Esophagus muscularis mucosa (tissue), 4 donors: ENCODE data around the gene MSH3. TPM values are rescaled to one million over a fixed set of nuclear protein-coding genes. Genes with fewer than 3 reads are reported as not detected.
"Not testable (repeated sequence)": the region's sequence is repeated elsewhere in the genome, so short reads cannot be mapped to it uniquely, and the experiment has no call there.

ENCODE experiments used
- DNase-seq: peaks from one replicate; pipeline ENCODE4 v3.0.0-alpha.2; 2017; ENCODE audit errors: extremely low spot score
- H3K27ac ChIP-seq, 4 donors: fragments of 200-600 bp; sonication (generic); replicated peaks in 1 of 4; 1 replicate in 3 of 4; 2 replicates in 1 of 4; pipeline ENCODE4 v1.5.1; 2016 to 2019; ENCODE audit warnings: mild to moderate bottlenecking in 1 of 4
- H3K27me3 ChIP-seq, 4 donors: fragments of 200-600 bp; sonication (generic); one replicate each; pipeline versions ENCODE4 v1.5.1 to v1.6.0; 2016 to 2019
- H3K36me3 ChIP-seq, 4 donors: fragments of 200-600 bp; sonication (generic); one replicate each; pipeline ENCODE4 v1.5.1; 2016 to 2019
- H3K4me1 ChIP-seq, 4 donors: fragments of 200-600 bp; sonication (generic); one replicate each; pipeline ENCODE4 v1.5.1; 2016 to 2019
- H3K4me3 ChIP-seq, 4 donors: fragments of 200-600 bp; sonication (generic); 1 replicate in 2 of 4; 2 replicates in 2 of 4; pipeline ENCODE4 v1.5.1; 2016 to 2019; ENCODE audit warnings: mild to moderate bottlenecking in 4 of 4, moderate library complexity in 1 of 4
- H3K9me3 ChIP-seq, 4 donors: fragments of 200-600 bp; sonication (generic); 1 replicate in 3 of 4; 2 replicates in 1 of 4; pipeline ENCODE4 v1.5.1; 2016 to 2019
- CTCF ChIP-seq, 3 experiments: fragments of 200-600 bp in 2 of 3; fragments of 450-650 bp in 1 of 3; sonication (generic) in 2 of 3; IDR thresholded peaks; one replicate each; pipeline ENCODE4 v1.5.1; 2017 to 2019; ENCODE audit warnings: antibody characterized with exemption in 3 of 3, mild to moderate bottlenecking in 2 of 3, moderate library complexity in 1 of 3
- EP300 ChIP-seq: sonication (generic); formaldehyde crosslinking; IDR thresholded peaks from one replicate; pipeline ENCODE4 v1.6.1; 2017; ENCODE audit warnings: antibody characterized with exemption
- POLR2A ChIP-seq: fragments of 450-650 bp; IDR thresholded peaks from one replicate; pipeline ENCODE4 v1.6.1; 2017; ENCODE audit warnings: antibody characterized with exemption, moderate library complexity, mild to moderate bottlenecking, low read depth
- POLR2AphosphoS5 ChIP-seq, 2 donors: sonication (generic); formaldehyde crosslinking; IDR thresholded peaks; one replicate each; pipeline ENCODE4 v1.6.1; 2017; ENCODE audit warnings: antibody characterized with exemption in 2 of 2
- WGBS: methylation state at CpG from one replicate; pipeline ENCODE4 v1.1.5; 2018; 5-methylcytosine and 5-hydroxymethylcytosine counted together
- intact Hi-C: fragments of 100-400 bp; cut with DNase I; formaldehyde crosslinking; loops from one replicate; pipeline ENCODE4 v1.15.1; 2023
- total RNA-seq, 4 donors: library from RNA; depleted of rRNA; stranded (reverse); fragments of >200 nt; gene quantifications; one replicate each; pipeline versions ENCODE4 v1.1.0 to v1.2.1, GENCODE V29; 2016

The MSH3 gene
- total RNA-seq, 4 donors from 2014 or later: 7.6 to 11.6 (median 9.3) TPM

- DNase-seq: no peak
- intact Hi-C loops: no loop called here
- no peaks in the 10 kb centered on the region for H3K36me3 ChIP-seq
- TF ChIP-seq EP300: no peak
- TF ChIP-seq POLR2AphosphoS5 (IDR thresholded peaks at IDR 0.05): no peak
- no peak for TF ChIP-seq POLR2A
- TF ChIP-seq CTCF (IDR thresholded peaks at IDR 0.05): no peak
- H3K4me3 ChIP-seq: no peak overlapping the region
- H3K27me3 ChIP-seq: no peaks in the 10 kb centered on the region
- H3K27ac ChIP-seq: no peak overlapping the region
- no peaks in the 10 kb centered on the region for H3K9me3 ChIP-seq
- H3K4me1 ChIP-seq: no peaks in the 10 kb centered on the region
These were observed 180.3 kb downstream of the MSH3 start for GRCh38 chr5:80834710-80835109.

GRCh38 chr5:80835128-80835527 lies 180.7 kb downstream of the MSH3 start:
- H3K27me3 ChIP-seq: no peaks in the 10 kb centered on the region
- H3K4me1 ChIP-seq: no peaks in the 10 kb centered on the region
- no peak for DNase-seq
- no peaks in the 10 kb centered on the region for H3K36me3 ChIP-seq
- intact Hi-C loops: no loop called here
- whole genome bisulfite sequencing: 91% methylated on average over 4 of the region's 4 CpGs
- no peak overlapping the region for H3K27ac ChIP-seq
- no peak for TF ChIP-seq EP300
- TF ChIP-seq POLR2AphosphoS5 (IDR thresholded peaks at IDR 0.05): no peak
- no peak for TF ChIP-seq POLR2A
- no peaks in the 10 kb centered on the region for H3K9me3 ChIP-seq
- no peak overlapping the region for H3K4me3 ChIP-seq

GRCh38 chr5:80837679-80838078 lies 183.2 kb downstream of the MSH3 start:
- Histone ChIP-seq H3K27me3 (no peaks in the 10 kb centered on the region), H3K4me3 (no peak overlapping the region), H3K4me1 (no peaks in the 10 kb centered on the region), H3K9me3 (no peaks in the 10 kb centered on the region), H3K27ac (no peak overlapping the region), H3K36me3 (no peaks in the 10 kb centered on the region)
- no peak for DNase-seq
- intact Hi-C loops: no loop called here
- TF ChIP-seq POLR2A (no peak), POLR2AphosphoS5 (IDR thresholded peaks at IDR 0.05) (no peak), CTCF (IDR thresholded peaks at IDR 0.05) (no peak), EP300 (no peak)

- H3K36me3 ChIP-seq, intact Hi-C loops, H3K27ac ChIP-seq, H3K4me3 ChIP-seq, H3K9me3 ChIP-seq, DNase-seq, H3K27me3 ChIP-seq, H3K4me1 ChIP-seq: not testable (repeated sequence)
- WGBS: 92% methylated on average over 6 of the region's 6 CpGs
These were observed 186.8 kb downstream of the MSH3 start for GRCh38 chr5:80841026-80841797.

- peaks cover 0 to 17% (median 7%) of the 10 kb centered on the region in 4 donors for H3K9me3 ChIP-seq
- 83% methylated on average over 8 of the region's 8 CpGs for WGBS
- H3K27me3 ChIP-seq: not testable (repeated sequence)
These were observed 192.0 kb downstream of the MSH3 start for GRCh38 chr5:80846422-80846821.

GRCh38 chr5:80850168-80850567 lies 195.7 kb downstream of the MSH3 start:
- H3K27ac ChIP-seq, H3K27me3 ChIP-seq, H3K4me3 ChIP-seq, H3K4me1 ChIP-seq, DNase-seq, intact Hi-C loops: not testable (repeated sequence)
- Histone ChIP-seq H3K36me3 (peaks cover 0 to 27% (median 20%) of the 10 kb centered on the region in 4 donors), H3K9me3 (peaks cover 0 to 17% (median 7%) of the 10 kb centered on the region in 4 donors)
- 100% methylated on average over 1 of the region's 1 CpG for WGBS

More at GRCh38 chr5:80846422-80846821, 192.0 kb downstream of the MSH3 start:
- intact Hi-C loops, DNase-seq, H3K4me3 ChIP-seq, H3K4me1 ChIP-seq, H3K27ac ChIP-seq: not testable (repeated sequence)
- H3K36me3 ChIP-seq: peaks cover 0 to 22% (median 18%) of the 10 kb centered on the region in 4 donors
